ELR (cell line): ENCODE data around the gene ZNF775.

Experiments used
- DNase-seq: peaks from one replicate; pipeline ENCODE4 v3.0.0-alpha.2; 2015; ENCODE audit warnings: low read depth

The ZNF775 gene

GRCh38 chr7:150412518-150413488, 33.7 kb downstream of the ZNF775 start:
- DNase-seq: no peak

GRCh38 chr7:150413640-150414081, 34.5 kb downstream of the ZNF775 start:
- DNase-seq: peak; percentile 22

- no peak for DNase-seq
Measured at GRCh38 chr7:150415161-150416153, 36.3 kb downstream of the ZNF775 start.

GRCh38 chr7:150417239-150417638, 38.1 kb downstream of the ZNF775 start:
- no peak for DNase-seq

GRCh38 chr7:150417863-150418262, 38.7 kb downstream of the ZNF775 start:
- no peak for DNase-seq

- no peak for DNase-seq
Measured at GRCh38 chr7:150420242-150420641, 41.1 kb downstream of the ZNF775 start.

- DNase-seq: peak; percentile 78
Measured at GRCh38 chr7:150420987-150421674, 42.0 kb downstream of the ZNF775 start.

GRCh38 chr7:150421831-150422230, 42.7 kb downstream of the ZNF775 start:
- no peak for DNase-seq

GRCh38 chr7:150425670-150426069, 46.5 kb downstream of the ZNF775 start:
- no peak for DNase-seq

- peak; percentile 71 for DNase-seq
Measured at GRCh38 chr7:150428671-150429451, 49.7 kb downstream of the ZNF775 start.

GRCh38 chr7:150429699-150430098, 50.6 kb downstream of the ZNF775 start:
- no peak for DNase-seq

- DNase-seq: no peak
Measured at GRCh38 chr7:150430465-150431085, 51.4 kb downstream of the ZNF775 start.

GRCh38 chr7:150431839-150432658, 52.9 kb downstream of the ZNF775 start:
- no peak for DNase-seq

- no peak for DNase-seq
Measured at GRCh38 chr7:150432915-150433892, 54.1 kb downstream of the ZNF775 start.

GRCh38 chr7:150434240-150434639, 55.1 kb downstream of the ZNF775 start:
- no peak for DNase-seq

GRCh38 chr7:150435047-150435389, 55.9 kb downstream of the ZNF775 start:
- DNase-seq: no peak

GRCh38 chr7:150435390-150436073, 56.4 kb downstream of the ZNF775 start:
- DNase-seq: no peak

GRCh38 chr7:150439967-150440366, 60.8 kb downstream of the ZNF775 start:
- DNase-seq: peak; percentile 22
